HEK293 (cell line): Measurements from ENCODE around the gene ZFP36L1.

Source experiments
- ATF2 ChIP-seq: fragments of 450-650 bp; formaldehyde crosslinking; IDR thresholded peaks from 2 replicates; pipeline ENCODE4 v1.5.1; 2016; ENCODE audit warnings: missing biosample characterization, missing genetic modification characterization, low read depth
- CTCF ChIP-seq: fragments of 450-650 bp; formaldehyde crosslinking; IDR thresholded peaks from 2 replicates; pipeline ENCODE4 v1.5.1; 2016; ENCODE audit warnings: missing biosample characterization, missing genetic modification characterization
- GLI2 ChIP-seq: fragments of 450-650 bp; formaldehyde crosslinking; IDR thresholded peaks from 2 replicates; pipeline ENCODE4; 2017; ENCODE audit warnings: missing biosample characterization, missing genetic modification characterization, low read depth, borderline replicate concordance
- SP2 ChIP-seq: fragments of 450-650 bp; formaldehyde crosslinking; IDR thresholded peaks from 2 replicates; pipeline ENCODE4 v1.5.1; 2016; ENCODE audit warnings: missing biosample characterization, missing genetic modification characterization
- ZBTB1 ChIP-seq: fragments of 450-650 bp; formaldehyde crosslinking; IDR thresholded peaks from 2 replicates; pipeline ENCODE4 v1.5.1; 2016; ENCODE audit warnings: missing biosample characterization, missing genetic modification characterization
- ZNF148 ChIP-seq: fragments of 450-650 bp; formaldehyde crosslinking; IDR thresholded peaks from 2 replicates; pipeline ENCODE4 v1.5.0; 2017; ENCODE audit warnings: missing biosample characterization, missing genetic modification characterization, borderline replicate concordance
- ZNF580 ChIP-seq: fragments of 450-650 bp; formaldehyde crosslinking; IDR thresholded peaks from 2 replicates; pipeline ENCODE4 v1.5.1; 2016; ENCODE audit warnings: missing biosample characterization, missing genetic modification characterization
- ZNF843 ChIP-seq: fragments of 450-650 bp; formaldehyde crosslinking; IDR thresholded peaks from 2 replicates; pipeline ENCODE4 v1.5.1; 2016; ENCODE audit warnings: missing biosample characterization, missing genetic modification characterization

- TF ChIP-seq CTCF (tag by site-specific recombination) (no peak), GLI2 (tag by site-specific recombination) (no peak), ZNF580 (no peak), ATF2 (tag by site-specific recombination) (no peak), ZNF148 (tag by site-specific recombination) (no peak), ZNF843 (tag by site-specific recombination) (no peak), ZBTB1 (tag by site-specific recombination) (no peak), SP2 (tag by site-specific recombination) (no peak)
Observed at GRCh38 chr14:68810173-68811153, 17.6 kb upstream of the ZFP36L1 start.
